HepG2 (cell line): Measurements from ENCODE around the gene TGM1. TPM values are rescaled to one million over a fixed set of nuclear protein-coding genes. Genes with fewer than 3 reads are reported as not detected.

Experiments
- CBX2 ChIP-seq, 2 experiments: fragments of 200-600 bp in 1 of 2; sonication (generic); formaldehyde crosslinking in 1 of 2; IDR thresholded peaks; 2 replicates each; pipeline versions ENCODE4 v1.7.0 to v1.8.1; 2018 to 2022; ENCODE audit warnings: low read depth in 2 of 2, low read length in 1 of 2, mild to moderate bottlenecking in 1 of 2, missing genetic modification reagents in 1 of 2
- CENPBD1 ChIP-seq: sonication (generic); formaldehyde crosslinking; IDR thresholded peaks from 2 replicates; pipeline ENCODE4 v1.8.0; 2022; ENCODE audit warnings: missing genetic modification reagents, low read depth, mild to moderate bottlenecking, borderline replicate concordance
- FOXM1 ChIP-seq: sonication (generic); formaldehyde crosslinking; IDR thresholded peaks from 2 replicates; pipeline ENCODE4 v1.5.0; 2020; ENCODE audit warnings: missing genetic modification reagents
- GABPA ChIP-seq, 2 experiments: IDR thresholded peaks; 2 replicates each; pipeline ENCODE4 v1.6.1; 2011 to 2016; ENCODE audit warnings: low read depth in 2 of 2, low read length in 1 of 2, missing biosample characterization in 1 of 2, missing genetic modification characterization in 1 of 2
- GATA4 ChIP-seq: sonication (generic); IDR thresholded peaks from 2 replicates; pipeline ENCODE4 v1.6.1; 2016; ENCODE audit warnings: antibody characterized with exemption, low read depth, borderline replicate concordance
- GZF1 ChIP-seq: sonication (generic); formaldehyde crosslinking; IDR thresholded peaks from 2 replicates; pipeline ENCODE4 v1.5.1; 2020; ENCODE audit warnings: mild to moderate bottlenecking, missing genetic modification reagents
- HMG20B ChIP-seq: conservative IDR thresholded peaks from 2 replicates; pipeline ENCODE4 v1.6.1; 2016; ENCODE audit warnings: missing genetic modification reagents, missing compliant biosample characterization
- KDM6A ChIP-seq: IDR thresholded peaks from 2 replicates; pipeline ENCODE4 v1.6.1; 2016; ENCODE audit warnings: low read depth
- PAXIP1 ChIP-seq: sonication (generic); formaldehyde crosslinking; conservative IDR thresholded peaks from 2 replicates; pipeline ENCODE4 v1.4.0; 2020; ENCODE audit warnings: mild to moderate bottlenecking, missing genetic modification reagents, moderate library complexity
- SP1 ChIP-seq, 2 experiments: fragments of 450-650 bp in 1 of 2; sonication (generic) in 1 of 2; formaldehyde crosslinking in 1 of 2; IDR thresholded peaks; 2 replicates each; pipeline versions ENCODE4 v1.4.0 to v1.6.1; 2016 to 2020; ENCODE audit warnings: missing genetic modification reagents in 1 of 2
- SSRP1 ChIP-seq: IDR thresholded peaks from 2 replicates; pipeline ENCODE4 v1.6.1; 2016; ENCODE audit warnings: control low read depth
- TOPORS ChIP-seq: sonication (generic); formaldehyde crosslinking; IDR thresholded peaks from 2 replicates; pipeline ENCODE4 v1.8.0; 2023; ENCODE audit warnings: mild to moderate bottlenecking, missing genetic modification reagents
- U2AF2 ChIP-seq: fragments of 200-400 bp; formaldehyde crosslinking; IDR thresholded peaks from 2 replicates; pipeline ENCODE4 v1.6.1; 2017; ENCODE audit warnings: low read depth, mild to moderate bottlenecking, low read length
- ZFP37 ChIP-seq: sonication (generic); formaldehyde crosslinking; IDR thresholded peaks from 2 replicates; pipeline ENCODE4 v1.4.0; 2020; ENCODE audit warnings: missing genetic modification reagents, borderline replicate concordance
- ZFX ChIP-seq: sonication (generic); formaldehyde crosslinking; IDR thresholded peaks from 2 replicates; pipeline ENCODE4 v1.4.0; 2020; ENCODE audit warnings: mild to moderate bottlenecking, low read depth, missing genetic modification reagents, moderate library complexity
- ZNF136 ChIP-seq: sonication (generic); formaldehyde crosslinking; IDR thresholded peaks from 2 replicates; pipeline ENCODE4 v1.8.1; 2022; ENCODE audit warnings: low read depth, mild to moderate bottlenecking, moderate library complexity, missing genetic modification reagents
- ZNF30 ChIP-seq: sonication (generic); formaldehyde crosslinking; IDR thresholded peaks from 2 replicates; pipeline ENCODE4 v1.5.0; 2020; ENCODE audit warnings: mild to moderate bottlenecking, missing genetic modification reagents
- ZNF841 ChIP-seq: sonication (generic); formaldehyde crosslinking; IDR thresholded peaks from 2 replicates; pipeline ENCODE4 v1.8.1; 2023; ENCODE audit warnings: missing genetic modification reagents, borderline replicate concordance
- polyA plus RNA-seq, 8 experiments: library from polyadenylated mRNA; depleted of rRNA in 3 of 8; stranded (reverse) in 7 of 8; unstranded in 1 of 8; fragments of >200 nt; fragmentation: Illumina TruSeq in 4 of 8; extraction: Trizol in 4 of 8; gene quantifications; 2 replicates each; pipeline versions ENCODE4 v1.2.1 to v1.2.3, GENCODE V29; 2011 to 2016; ENCODE audit warnings: low read depth in 4 of 8, missing spikeins in 1 of 8, mixed read lengths in 1 of 8; ENCODE audit not compliant: insufficient read depth in 1 of 8
- total RNA-seq, 5 experiments: library from RNA; depleted of rRNA; stranded (reverse); fragments of >200 nt; fragmentation: Illumina TruSeq; extraction: Trizol; gene quantifications; 2 replicates each; pipeline ENCODE4 v1.2.3, GENCODE V29; 2016; ENCODE audit warnings: low read depth in 1 of 5
- TF ChIP-seq, protein P1 (sequence below): sonication (generic); formaldehyde crosslinking; IDR thresholded peaks from 2 replicates; pipeline ENCODE4 v1.5.0; 2020; ENCODE audit warnings: mild to moderate bottlenecking, missing genetic modification reagents, borderline replicate concordance
- TF ChIP-seq, protein P2 (sequence below): IDR thresholded peaks from 2 replicates; pipeline ENCODE4 v1.6.1; 2016
- TF ChIP-seq, protein P3 (sequence below): sonication (generic); formaldehyde crosslinking; IDR thresholded peaks from 2 replicates; pipeline ENCODE4 v1.4.0; 2020; ENCODE audit warnings: missing genetic modification reagents

Gene TGM1
- total and polyA plus RNA-seq, 2 of the 13 experiments (the other 11 are each of a cell fraction or from before 2014, with no cell fraction given) = 3.2 to 10.6 TPM

DNA sequence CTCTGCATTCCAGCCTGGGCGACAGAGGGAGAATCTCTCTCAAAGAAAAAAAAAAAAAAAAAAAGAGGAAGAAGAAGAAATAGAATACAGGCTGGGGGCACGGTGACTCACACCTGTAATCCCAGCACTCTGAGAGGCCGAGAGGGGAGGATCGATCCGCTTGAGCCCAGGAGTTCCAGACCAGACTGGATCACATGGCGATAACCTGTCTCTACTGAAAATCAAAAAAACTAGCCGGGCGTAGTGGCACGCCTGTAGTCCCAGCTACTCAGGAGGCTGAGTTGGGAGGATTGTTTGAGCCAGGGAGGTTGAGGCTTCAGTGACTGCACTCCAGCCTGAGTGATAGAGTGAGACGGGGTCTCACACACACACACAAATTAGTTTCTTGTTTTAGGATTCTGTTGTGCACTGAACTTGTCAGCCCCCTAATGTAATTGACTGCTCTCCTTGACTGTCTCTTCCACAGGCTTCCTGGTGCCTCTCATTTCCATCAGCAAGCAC lies 19.6 kb downstream of the TGM1 start (continued):
- TF ChIP-seq CBX2 (IDR thresholded peaks at IDR 0.05; ENCODE audit: low read depth, low read length) (no peak), CBX2 (CRISPR knock-in tag; IDR thresholded peaks at IDR 0.05; ENCODE audit: low read depth) (no peak), U2AF2 (peak; percentile 36; the same call in 1 of the 2 replicates), GABPA (IDR thresholded peaks at IDR 0.05; ENCODE audit: low read depth, low read length) (no peak), GABPA (CRISPR knock-in tag; IDR thresholded peaks at IDR 0.05; ENCODE audit: low read depth) (no peak), SSRP1 (0 out of 2 replicates have a peak, but pooled peaks have one; percentile 62), FOXM1 (CRISPR knock-in tag) (no peak), HMG20B (no peak), GATA4 (no peak), PAXIP1 (CRISPR knock-in tag) (no peak; the same call in 1 of the 2 replicates), ZFP37 (CRISPR knock-in tag) (no peak), TOPORS (CRISPR knock-in tag) (no peak), SP1 (IDR thresholded peaks at IDR 0.05) (no peak), SP1 (CRISPR knock-in tag; IDR thresholded peaks at IDR 0.05) (no peak), ZNF30 (CRISPR knock-in tag) (0 out of 2 replicates have a peak, but pooled peaks have one; percentile 11), ZNF136 (CRISPR knock-in tag) (no peak), GZF1 (CRISPR knock-in tag) (no peak), KDM6A (no peak), ZFX (CRISPR knock-in tag) (no peak), ZNF841 (CRISPR knock-in tag) (no peak), CENPBD1 (CRISPR knock-in tag) (no peak)
- TF ChIP-seq, protein P1, sequence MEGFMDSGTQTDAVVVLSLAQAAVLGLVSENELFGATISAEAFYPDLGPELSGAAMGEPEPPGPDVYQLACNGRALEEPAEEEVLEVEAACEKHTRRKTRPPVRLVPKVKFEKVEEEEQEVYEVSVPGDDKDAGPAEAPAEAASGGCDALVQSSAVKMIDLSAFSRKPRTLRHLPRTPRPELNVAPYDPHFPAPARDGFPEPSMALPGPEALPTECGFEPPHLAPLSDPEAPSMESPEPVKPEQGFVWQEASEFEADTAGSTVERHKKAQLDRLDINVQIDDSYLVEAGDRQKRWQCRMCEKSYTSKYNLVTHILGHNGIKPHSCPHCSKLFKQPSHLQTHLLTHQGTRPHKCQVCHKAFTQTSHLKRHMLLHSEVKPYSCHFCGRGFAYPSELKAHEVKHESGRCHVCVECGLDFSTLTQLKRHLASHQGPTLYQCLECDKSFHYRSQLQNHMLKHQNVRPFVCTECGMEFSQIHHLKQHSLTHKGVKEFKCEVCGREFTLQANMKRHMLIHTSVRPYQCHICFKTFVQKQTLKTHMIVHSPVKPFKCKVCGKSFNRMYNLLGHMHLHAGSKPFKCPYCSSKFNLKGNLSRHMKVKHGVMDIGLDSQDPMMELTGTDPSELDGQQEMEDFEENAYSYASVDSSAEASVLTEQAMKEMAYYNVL (CRISPR knock-in tag) = no peak
- TF ChIP-seq, protein P2, sequence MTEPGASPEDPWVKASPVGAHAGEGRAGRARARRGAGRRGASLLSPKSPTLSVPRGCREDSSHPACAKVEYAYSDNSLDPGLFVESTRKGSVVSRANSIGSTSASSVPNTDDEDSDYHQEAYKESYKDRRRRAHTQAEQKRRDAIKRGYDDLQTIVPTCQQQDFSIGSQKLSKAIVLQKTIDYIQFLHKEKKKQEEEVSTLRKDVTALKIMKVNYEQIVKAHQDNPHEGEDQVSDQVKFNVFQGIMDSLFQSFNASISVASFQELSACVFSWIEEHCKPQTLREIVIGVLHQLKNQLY (CRISPR knock-in tag) = no peak
- TF ChIP-seq, protein P3, sequence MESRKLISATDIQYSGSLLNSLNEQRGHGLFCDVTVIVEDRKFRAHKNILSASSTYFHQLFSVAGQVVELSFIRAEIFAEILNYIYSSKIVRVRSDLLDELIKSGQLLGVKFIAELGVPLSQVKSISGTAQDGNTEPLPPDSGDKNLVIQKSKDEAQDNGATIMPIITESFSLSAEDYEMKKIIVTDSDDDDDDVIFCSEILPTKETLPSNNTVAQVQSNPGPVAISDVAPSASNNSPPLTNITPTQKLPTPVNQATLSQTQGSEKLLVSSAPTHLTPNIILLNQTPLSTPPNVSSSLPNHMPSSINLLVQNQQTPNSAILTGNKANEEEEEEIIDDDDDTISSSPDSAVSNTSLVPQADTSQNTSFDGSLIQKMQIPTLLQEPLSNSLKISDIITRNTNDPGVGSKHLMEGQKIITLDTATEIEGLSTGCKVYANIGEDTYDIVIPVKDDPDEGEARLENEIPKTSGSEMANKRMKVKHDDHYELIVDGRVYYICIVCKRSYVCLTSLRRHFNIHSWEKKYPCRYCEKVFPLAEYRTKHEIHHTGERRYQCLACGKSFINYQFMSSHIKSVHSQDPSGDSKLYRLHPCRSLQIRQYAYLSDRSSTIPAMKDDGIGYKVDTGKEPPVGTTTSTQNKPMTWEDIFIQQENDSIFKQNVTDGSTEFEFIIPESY (CRISPR knock-in tag) = 0 out of 2 replicates have a peak, but pooled peaks have one; percentile 35
